C4-2B (cell line): ENCODE data around the gene BAHD1.

Source experiments
- H3K27ac ChIP-seq: fragments of 450-650 bp; 2 replicates; pipeline ENCODE4 v1.5.1; 2017
- ZFX ChIP-seq: fragments of 450-650 bp; IDR thresholded peaks from 2 replicates; pipeline ENCODE4 v1.6.1; 2017
- TF ChIP-seq, protein P1 (sequence below): fragments of 450-650 bp; conservative IDR thresholded peaks from 2 replicates; pipeline ENCODE4 v1.5.1; 2017; ENCODE audit warnings: mild to moderate bottlenecking

The BAHD1 gene

DNA sequence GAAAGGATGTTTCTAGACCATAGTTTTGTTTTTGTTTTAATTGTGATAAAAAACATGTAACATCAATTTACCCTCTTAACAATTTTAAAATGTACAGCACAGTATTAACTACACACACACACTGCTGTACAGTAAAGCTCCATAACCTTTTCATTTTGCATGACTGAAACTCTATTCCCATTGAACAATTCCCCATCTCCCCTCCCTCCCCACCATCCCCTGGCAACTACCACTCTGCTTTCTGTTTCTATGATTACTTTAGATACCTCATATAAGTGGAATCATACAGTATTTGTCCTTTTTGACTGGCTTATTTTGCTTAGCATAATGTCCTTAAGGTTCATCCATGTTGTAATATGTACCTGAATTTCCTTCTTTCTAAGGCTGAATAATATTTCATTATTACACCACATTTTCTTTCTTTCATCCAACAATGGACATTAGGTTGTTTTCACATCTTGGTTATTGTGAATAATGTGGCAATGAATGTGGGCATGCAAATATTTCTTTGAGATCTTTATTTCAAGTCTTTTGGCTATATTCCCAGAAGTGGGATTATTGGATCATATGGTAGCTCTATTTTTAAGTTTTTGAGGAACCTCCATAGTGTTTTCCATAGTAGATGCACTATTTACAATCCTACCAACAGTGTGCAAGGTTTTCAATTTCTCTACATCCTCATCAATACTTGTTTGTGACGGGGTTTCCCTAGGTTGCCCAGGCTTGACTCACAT is 40.8 kb downstream of the BAHD1 start:
- TF ChIP-seq ZFX, result no peak
- TF ChIP-seq, protein P1, sequence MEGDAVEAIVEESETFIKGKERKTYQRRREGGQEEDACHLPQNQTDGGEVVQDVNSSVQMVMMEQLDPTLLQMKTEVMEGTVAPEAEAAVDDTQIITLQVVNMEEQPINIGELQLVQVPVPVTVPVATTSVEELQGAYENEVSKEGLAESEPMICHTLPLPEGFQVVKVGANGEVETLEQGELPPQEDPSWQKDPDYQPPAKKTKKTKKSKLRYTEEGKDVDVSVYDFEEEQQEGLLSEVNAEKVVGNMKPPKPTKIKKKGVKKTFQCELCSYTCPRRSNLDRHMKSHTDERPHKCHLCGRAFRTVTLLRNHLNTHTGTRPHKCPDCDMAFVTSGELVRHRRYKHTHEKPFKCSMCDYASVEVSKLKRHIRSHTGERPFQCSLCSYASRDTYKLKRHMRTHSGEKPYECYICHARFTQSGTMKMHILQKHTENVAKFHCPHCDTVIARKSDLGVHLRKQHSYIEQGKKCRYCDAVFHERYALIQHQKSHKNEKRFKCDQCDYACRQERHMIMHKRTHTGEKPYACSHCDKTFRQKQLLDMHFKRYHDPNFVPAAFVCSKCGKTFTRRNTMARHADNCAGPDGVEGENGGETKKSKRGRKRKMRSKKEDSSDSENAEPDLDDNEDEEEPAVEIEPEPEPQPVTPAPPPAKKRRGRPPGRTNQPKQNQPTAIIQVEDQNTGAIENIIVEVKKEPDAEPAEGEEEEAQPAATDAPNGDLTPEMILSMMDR, result no peak

DNA sequence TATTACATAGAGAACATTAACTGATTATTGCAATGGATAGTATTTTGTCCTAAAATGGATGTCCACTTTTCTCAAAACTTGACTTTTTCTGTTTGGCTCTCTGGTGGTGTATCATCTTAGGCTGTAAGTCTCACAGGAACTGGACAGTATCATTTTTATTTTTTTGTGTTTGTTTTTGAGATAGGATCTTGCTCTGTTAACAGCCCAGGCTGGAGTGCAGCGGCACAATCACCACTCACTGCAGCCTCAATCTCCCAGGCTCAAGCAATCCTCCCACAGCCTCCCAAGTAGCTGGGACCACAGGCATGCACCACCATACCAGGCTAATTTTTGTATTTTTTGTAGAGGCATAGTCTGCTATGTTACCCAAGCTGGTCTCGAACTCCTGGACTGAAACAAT is 43.2 kb downstream of the BAHD1 start:
- TF ChIP-seq, protein P1, result no peak
- no peak for TF ChIP-seq ZFX
- H3K27ac ChIP-seq, result no peak overlapping the region

More for the DNA sequence above, 40.8 kb downstream of the BAHD1 start:
- no peak overlapping the region for H3K27ac ChIP-seq

DNA sequence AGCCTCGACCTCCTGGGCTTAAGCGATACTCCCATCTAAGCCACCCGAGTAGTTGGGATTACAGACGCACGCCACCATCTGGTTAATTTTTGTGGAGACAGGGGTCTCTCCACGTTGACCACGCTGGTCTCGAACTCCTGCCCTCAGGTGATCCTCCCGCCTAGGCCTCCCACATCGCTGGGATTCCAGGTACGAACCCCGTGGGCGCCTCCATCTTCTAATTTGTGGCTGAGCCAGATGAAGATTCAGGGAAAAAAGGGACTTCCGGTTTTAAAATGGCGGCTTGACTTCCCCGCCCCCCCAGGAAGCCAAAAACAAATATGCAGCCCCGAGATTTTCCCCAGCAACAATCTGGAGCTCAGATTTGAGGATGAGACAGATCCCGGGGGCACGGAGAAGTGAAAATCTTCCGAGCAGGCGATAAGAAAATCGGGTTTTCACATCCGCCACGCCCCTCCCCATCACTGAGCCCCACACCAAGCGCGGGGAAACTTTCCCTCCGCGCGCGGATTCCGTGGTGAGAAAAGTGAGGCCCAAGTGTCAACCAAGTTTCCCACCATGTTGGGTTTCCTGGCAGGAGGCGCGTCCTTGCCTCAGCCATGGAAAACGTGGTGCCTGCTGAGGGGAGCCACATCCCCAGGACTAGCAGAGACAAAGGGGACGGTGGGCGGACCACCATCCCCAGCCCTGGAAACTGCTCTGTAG is 45.5 kb downstream of the BAHD1 start:
- no peak overlapping the region for H3K27ac ChIP-seq
- TF ChIP-seq, protein P1, result no peak
- TF ChIP-seq ZFX, result no peak

DNA sequence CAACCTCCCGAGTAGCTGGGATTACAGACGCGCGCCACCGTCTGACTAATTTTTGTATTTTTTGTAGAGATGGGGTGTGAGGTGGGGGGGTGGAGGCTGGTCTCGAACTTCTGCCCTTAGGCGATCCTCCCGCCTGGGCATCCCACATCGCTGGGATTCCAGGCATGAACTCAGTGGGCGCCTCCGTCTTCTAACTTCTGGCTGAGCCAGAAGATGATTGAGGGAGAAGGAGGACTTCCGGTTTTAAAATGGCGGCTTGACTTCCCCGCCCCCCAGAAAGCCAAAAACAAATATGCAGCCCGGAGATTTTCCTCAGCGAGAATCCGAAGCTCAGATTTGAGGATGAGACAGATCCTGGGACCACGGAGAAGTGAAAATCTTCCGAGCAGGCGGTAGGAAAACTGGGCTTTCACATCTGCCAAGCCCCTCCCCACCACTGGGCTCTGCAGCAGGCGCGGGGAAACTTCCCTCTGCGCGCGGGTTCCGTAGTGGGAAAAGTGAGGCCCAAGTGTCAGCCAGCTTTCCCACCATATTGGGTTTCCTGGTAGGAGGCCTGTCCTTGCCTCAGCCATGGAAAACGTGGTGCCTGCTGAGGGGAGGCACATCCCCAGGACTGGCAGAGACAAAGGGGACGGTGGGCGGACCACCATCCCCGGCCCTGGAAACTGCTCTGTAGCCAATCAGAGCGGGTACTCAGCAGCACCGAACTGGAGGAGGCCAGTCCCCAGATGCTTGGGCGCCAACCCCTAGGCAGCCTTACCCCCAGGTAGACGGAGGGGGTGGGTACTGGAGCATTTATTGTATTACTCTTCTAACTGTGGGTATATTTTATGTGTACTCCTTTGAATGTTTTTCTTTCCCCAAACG is 47.3 kb downstream of the BAHD1 start:
- H3K27ac ChIP-seq, result no peak overlapping the region
- no peak for TF ChIP-seq ZFX
- TF ChIP-seq, protein P1, result no peak

DNA sequence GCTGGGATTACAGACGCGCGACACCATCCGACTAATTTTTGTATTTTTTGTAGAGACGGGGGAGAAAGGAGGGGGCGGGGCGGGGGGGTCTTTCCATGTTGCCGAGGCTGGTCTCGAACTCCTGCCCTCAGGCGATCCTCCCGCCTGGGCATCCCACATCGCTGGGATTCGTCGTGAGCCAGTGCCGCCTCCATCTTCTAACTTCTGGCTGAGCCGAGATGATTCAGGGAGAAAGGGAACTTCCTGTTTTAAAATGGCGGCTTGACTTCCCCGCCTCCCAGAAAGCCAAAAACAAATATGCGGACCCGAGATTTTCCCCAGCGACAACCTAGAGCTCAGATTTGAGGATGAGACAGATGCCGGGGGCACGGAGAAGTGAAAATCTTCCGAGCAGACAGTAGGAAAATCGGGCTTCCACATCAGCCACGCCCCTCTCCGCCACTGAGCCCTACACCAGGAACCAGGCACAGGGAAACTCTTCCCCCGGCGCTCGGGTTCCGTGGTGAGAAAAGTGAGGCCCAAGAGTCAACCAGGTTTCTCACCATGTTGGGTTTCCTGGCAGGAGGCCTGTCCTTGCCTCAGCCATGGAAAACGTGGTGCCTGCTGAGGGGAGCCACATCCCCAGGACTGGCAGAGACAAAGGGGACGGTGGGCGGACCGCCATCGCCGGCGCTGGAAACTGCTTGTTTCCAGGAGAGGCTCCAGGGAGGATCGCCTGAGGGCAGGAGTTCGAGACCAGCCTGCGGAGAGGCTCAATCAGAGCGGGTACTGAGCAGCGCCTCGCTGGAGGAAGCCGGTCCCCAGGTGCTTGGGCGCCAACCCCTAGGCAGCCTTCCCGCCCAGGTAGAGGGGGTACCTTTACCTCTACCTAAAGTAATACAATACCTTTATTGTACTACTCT is 48.8 kb downstream of the BAHD1 start:
- TF ChIP-seq, protein P1, result no peak
- no peak for TF ChIP-seq ZFX
- H3K27ac ChIP-seq, result no peak overlapping the region

DNA sequence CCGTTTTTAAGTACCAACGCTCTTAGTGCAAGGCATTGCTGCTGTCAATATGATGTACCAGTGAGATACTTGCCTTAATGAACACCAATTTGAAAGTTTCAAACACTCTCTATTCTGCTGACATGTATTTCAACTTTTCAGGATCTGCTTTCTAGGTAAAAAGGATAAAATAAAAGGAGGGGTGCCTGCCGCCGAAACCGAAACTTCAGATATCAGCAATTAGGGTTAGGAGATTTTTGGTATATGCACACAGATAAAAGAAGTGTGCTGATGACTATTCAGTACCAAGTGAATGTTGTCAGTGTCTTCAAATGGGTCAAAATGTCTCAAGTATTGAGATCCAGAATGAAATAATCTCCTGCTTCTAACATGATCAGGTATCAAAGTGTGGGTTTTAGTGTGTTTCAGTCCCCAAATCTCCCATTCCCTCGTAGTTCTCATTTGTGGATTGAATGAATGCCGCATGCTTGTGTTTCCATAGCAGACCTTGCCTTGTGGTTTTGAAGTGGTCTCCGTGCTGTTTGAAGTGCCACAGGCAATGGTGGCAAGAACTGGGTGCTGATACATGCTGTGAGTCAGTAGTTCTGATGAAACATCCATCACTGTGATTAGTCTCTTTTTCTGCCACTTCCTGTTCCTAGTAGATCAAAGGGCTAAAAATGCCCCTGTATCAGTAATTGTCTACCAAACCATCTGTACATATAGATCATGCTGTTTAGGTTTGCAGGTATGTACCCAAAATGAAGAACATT is 52.5 kb downstream of the BAHD1 start:
- no peak overlapping the region for H3K27ac ChIP-seq
- TF ChIP-seq, protein P1, result no peak
